Esophagus muscularis mucosa (tissue), 4 donors: ENCODE results near the gene ADD3. TPM values are rescaled to one million over a fixed set of nuclear protein-coding genes. Genes with fewer than 3 reads are reported as not detected.
"Not testable (repeated sequence)": the region's sequence is repeated elsewhere in the genome, so short reads cannot be mapped to it uniquely, and the experiment has no call there.

ENCODE experiments used
- DNase-seq: peaks from one replicate; pipeline ENCODE4 v3.0.0-alpha.2; 2017; ENCODE audit errors: extremely low spot score
- H3K27ac ChIP-seq, 4 donors: fragments of 200-600 bp; sonication (generic); replicated peaks in 1 of 4; 1 replicate in 3 of 4; 2 replicates in 1 of 4; pipeline ENCODE4 v1.5.1; 2016 to 2019; ENCODE audit warnings: mild to moderate bottlenecking in 1 of 4
- H3K27me3 ChIP-seq, 4 donors: fragments of 200-600 bp; sonication (generic); one replicate each; pipeline versions ENCODE4 v1.5.1 to v1.6.0; 2016 to 2019
- H3K36me3 ChIP-seq, 4 donors: fragments of 200-600 bp; sonication (generic); one replicate each; pipeline ENCODE4 v1.5.1; 2016 to 2019
- H3K4me1 ChIP-seq, 4 donors: fragments of 200-600 bp; sonication (generic); one replicate each; pipeline ENCODE4 v1.5.1; 2016 to 2019
- H3K4me3 ChIP-seq, 4 donors: fragments of 200-600 bp; sonication (generic); 1 replicate in 2 of 4; 2 replicates in 2 of 4; pipeline ENCODE4 v1.5.1; 2016 to 2019; ENCODE audit warnings: mild to moderate bottlenecking in 4 of 4, moderate library complexity in 1 of 4
- H3K9me3 ChIP-seq, 4 donors: fragments of 200-600 bp; sonication (generic); 1 replicate in 3 of 4; 2 replicates in 1 of 4; pipeline ENCODE4 v1.5.1; 2016 to 2019
- EP300 ChIP-seq: sonication (generic); formaldehyde crosslinking; IDR thresholded peaks from one replicate; pipeline ENCODE4 v1.6.1; 2017; ENCODE audit warnings: antibody characterized with exemption
- POLR2A ChIP-seq: fragments of 450-650 bp; IDR thresholded peaks from one replicate; pipeline ENCODE4 v1.6.1; 2017; ENCODE audit warnings: antibody characterized with exemption, moderate library complexity, mild to moderate bottlenecking, low read depth
- POLR2AphosphoS5 ChIP-seq, 2 donors: sonication (generic); formaldehyde crosslinking; IDR thresholded peaks; one replicate each; pipeline ENCODE4 v1.6.1; 2017; ENCODE audit warnings: antibody characterized with exemption in 2 of 2
- WGBS: methylation state at CpG from one replicate; pipeline ENCODE4 v1.1.5; 2018; 5-methylcytosine and 5-hydroxymethylcytosine counted together
- intact Hi-C: fragments of 100-400 bp; cut with DNase I; formaldehyde crosslinking; loops from one replicate; pipeline ENCODE4 v1.15.1; 2023
- total RNA-seq, 4 donors: library from RNA; depleted of rRNA; stranded (reverse); fragments of >200 nt; gene quantifications; one replicate each; pipeline versions ENCODE4 v1.1.0 to v1.2.1, GENCODE V29; 2016
- TF ChIP-seq, protein P1 (sequence below), 3 experiments: fragments of 200-600 bp in 2 of 3; fragments of 450-650 bp in 1 of 3; sonication (generic) in 2 of 3; IDR thresholded peaks; one replicate each; pipeline ENCODE4 v1.5.1; 2017 to 2019; ENCODE audit warnings: antibody characterized with exemption in 3 of 3, mild to moderate bottlenecking in 2 of 3, moderate library complexity in 1 of 3

Gene ADD3
- total RNA-seq, 4 donors from 2014 or later, result 60.1 to 228 (median 99.2) TPM

- Histone ChIP-seq H3K9me3 (no peaks in the 10 kb centered on the region), H3K36me3 (no peaks in the 10 kb centered on the region), H3K4me1 (peaks cover 3 to 11% (median 4%) of the 10 kb centered on the region in 4 donors), H3K4me3 (no peak overlapping the region), H3K27ac (no peak overlapping the region), H3K27me3 (no peaks in the 10 kb centered on the region)
- intact Hi-C loops, result no loop called here
- 90% methylated on average over 1 of the region's 1 CpG for WGBS
- no peak for DNase-seq
- no peak for TF ChIP-seq POLR2AphosphoS5 (IDR thresholded peaks at IDR 0.05)
- TF ChIP-seq EP300, result no peak
- TF ChIP-seq, protein P1, sequence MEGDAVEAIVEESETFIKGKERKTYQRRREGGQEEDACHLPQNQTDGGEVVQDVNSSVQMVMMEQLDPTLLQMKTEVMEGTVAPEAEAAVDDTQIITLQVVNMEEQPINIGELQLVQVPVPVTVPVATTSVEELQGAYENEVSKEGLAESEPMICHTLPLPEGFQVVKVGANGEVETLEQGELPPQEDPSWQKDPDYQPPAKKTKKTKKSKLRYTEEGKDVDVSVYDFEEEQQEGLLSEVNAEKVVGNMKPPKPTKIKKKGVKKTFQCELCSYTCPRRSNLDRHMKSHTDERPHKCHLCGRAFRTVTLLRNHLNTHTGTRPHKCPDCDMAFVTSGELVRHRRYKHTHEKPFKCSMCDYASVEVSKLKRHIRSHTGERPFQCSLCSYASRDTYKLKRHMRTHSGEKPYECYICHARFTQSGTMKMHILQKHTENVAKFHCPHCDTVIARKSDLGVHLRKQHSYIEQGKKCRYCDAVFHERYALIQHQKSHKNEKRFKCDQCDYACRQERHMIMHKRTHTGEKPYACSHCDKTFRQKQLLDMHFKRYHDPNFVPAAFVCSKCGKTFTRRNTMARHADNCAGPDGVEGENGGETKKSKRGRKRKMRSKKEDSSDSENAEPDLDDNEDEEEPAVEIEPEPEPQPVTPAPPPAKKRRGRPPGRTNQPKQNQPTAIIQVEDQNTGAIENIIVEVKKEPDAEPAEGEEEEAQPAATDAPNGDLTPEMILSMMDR (IDR thresholded peaks at IDR 0.05), result no peak
- no peak for TF ChIP-seq POLR2A
Observed at GRCh38 chr10:110048781-110049180, 41.0 kb downstream of the ADD3 start.

DNA sequence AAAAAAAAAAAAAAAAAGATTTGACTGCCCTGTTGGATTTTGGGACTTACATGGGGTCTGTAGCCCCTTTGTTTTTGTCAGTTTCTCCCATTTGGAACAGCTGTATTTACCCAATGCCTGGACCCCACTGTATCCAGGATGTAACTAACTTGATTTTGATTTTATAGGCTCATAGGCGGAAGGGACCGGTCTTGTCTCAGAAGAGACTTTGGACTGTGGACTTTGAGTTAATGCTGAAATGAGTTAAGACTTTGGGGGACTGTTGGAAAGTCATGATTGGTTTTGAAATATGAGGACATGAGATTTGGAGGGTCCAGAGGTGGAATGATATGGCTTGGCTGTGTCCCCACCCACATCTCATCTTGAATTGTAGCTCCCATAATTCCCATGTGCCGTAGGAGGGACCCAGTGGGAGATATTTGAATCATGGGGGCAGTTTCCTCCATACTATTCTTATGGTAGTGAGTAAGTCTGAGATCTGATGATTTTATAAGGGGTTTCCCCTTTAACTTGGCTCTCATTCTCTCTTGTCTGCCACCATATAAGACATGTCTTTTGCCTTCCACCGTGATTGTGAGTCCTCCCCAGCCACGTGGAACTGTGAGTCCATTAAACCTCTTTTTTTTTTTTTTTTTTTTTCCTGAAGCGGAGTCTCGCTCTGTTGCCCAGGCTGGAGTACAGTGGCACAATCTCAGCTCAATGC is 42.3 kb downstream of the ADD3 start:
- WGBS, result 97% methylated on average over 7 of the region's 7 CpGs
- intact Hi-C loops, H3K9me3 ChIP-seq: not testable (repeated sequence)

GRCh38 chr10:110051487-110051886 is 43.7 kb downstream of the ADD3 start:
- Histone ChIP-seq H3K4me1 (peaks cover 2 to 14% (median 6%) of the 10 kb centered on the region in 4 donors), H3K27ac (no peak overlapping the region), H3K36me3 (no peaks in the 10 kb centered on the region), H3K4me3 (no peak overlapping the region), H3K27me3 (no peaks in the 10 kb centered on the region), H3K9me3 (no peaks in the 10 kb centered on the region)
- intact Hi-C loops, result no loop called here
- TF ChIP-seq POLR2AphosphoS5 (IDR thresholded peaks at IDR 0.05) (no peak), EP300 (no peak), POLR2A (no peak)
- TF ChIP-seq, protein P1 (IDR thresholded peaks at IDR 0.05), result no peak
- 88% methylated on average over 2 of the region's 2 CpGs for WGBS
- no peak for DNase-seq

More for the DNA sequence above, 42.3 kb downstream of the ADD3 start:
- H3K27ac ChIP-seq, H3K4me3 ChIP-seq, DNase-seq, H3K36me3 ChIP-seq, H3K4me1 ChIP-seq, H3K27me3 ChIP-seq: not testable (repeated sequence)

DNA sequence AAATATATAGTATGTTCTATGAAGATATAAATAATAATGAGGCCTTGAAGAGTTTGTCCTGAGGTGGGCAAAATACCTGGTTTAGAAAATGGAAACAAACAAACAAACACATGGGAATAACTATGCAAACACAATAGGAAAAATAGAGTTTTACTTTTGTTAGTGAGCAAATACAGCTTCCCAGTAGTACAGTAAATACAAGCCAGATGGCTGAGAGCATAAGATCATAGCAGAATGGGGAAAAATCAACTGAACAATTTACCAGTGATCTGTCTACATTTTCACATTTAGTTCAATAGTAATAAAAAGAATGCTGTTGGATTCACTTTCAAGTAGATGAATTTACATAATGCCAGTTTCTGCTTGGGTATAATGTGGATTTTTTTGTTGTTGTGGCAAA is 45.1 kb downstream of the ADD3 start:
- intact Hi-C loops, result no loop called here
- no peaks in the 10 kb centered on the region for H3K36me3 ChIP-seq
- no peak for DNase-seq
- peaks cover 4 to 22% (median 9%) of the 10 kb centered on the region in 4 donors for H3K4me1 ChIP-seq
- H3K27ac ChIP-seq, result no peak overlapping the region
- H3K9me3 ChIP-seq, result no peaks in the 10 kb centered on the region
- H3K27me3 ChIP-seq, result no peaks in the 10 kb centered on the region
- TF ChIP-seq POLR2AphosphoS5 (IDR thresholded peaks at IDR 0.05), result no peak
- TF ChIP-seq EP300, result no peak
- no peak for TF ChIP-seq POLR2A
- TF ChIP-seq, protein P1 (IDR thresholded peaks at IDR 0.05), result no peak
- no peak overlapping the region for H3K4me3 ChIP-seq

- peaks cover 16 to 31% (median 28%) of the 10 kb centered on the region in 4 donors for H3K4me1 ChIP-seq
- intact Hi-C loops, result no loop called here
- TF ChIP-seq POLR2AphosphoS5 (IDR thresholded peaks at IDR 0.05) (no peak), EP300 (no peak), POLR2A (no peak)
- TF ChIP-seq, protein P1 (IDR thresholded peaks at IDR 0.05), result no peak
- no peak overlapping the region for H3K27ac ChIP-seq
- 79% methylated on average over 2 of the region's 2 CpGs for WGBS
- no peak for DNase-seq
- H3K4me3 ChIP-seq, result no peak overlapping the region
- no peaks in the 10 kb centered on the region for H3K9me3 ChIP-seq
- H3K27me3 ChIP-seq, result no peaks in the 10 kb centered on the region
- no peaks in the 10 kb centered on the region for H3K36me3 ChIP-seq
Observed at GRCh38 chr10:110056822-110057221, 49.0 kb downstream of the ADD3 start.
